Lower leg skin (tissue), 4 donors: ENCODE data around the gene CENPP. TPM values are rescaled to one million over a fixed set of nuclear protein-coding genes. Genes with fewer than 3 reads are reported as not detected.

Experiments used
- DNase-seq, 2 donors: peaks; one replicate each; pipeline ENCODE4 v3.0.0-alpha.2; 2019; ENCODE audit warnings: low spot score in 2 of 2
- H3K4me3 ChIP-seq: fragments of 200-600 bp; sonication (generic); 2 replicates; pipeline ENCODE4 v1.5.1; 2017; ENCODE audit warnings: mild to moderate bottlenecking, low read depth; ENCODE audit not compliant: poor library complexity, severe bottlenecking
- CTCF ChIP-seq, 3 donors: fragments of 450-650 bp; IDR thresholded peaks; one replicate each; pipeline ENCODE4 v1.5.1; 2016; ENCODE audit warnings: antibody characterized with exemption in 3 of 3, mild to moderate bottlenecking in 3 of 3, moderate library complexity in 2 of 3
- POLR2A ChIP-seq, 2 donors: fragments of 450-650 bp; IDR thresholded peaks; one replicate each; pipeline ENCODE4 v1.6.1; 2016 to 2017; ENCODE audit warnings: antibody characterized with exemption in 2 of 2, mild to moderate bottlenecking in 1 of 2, moderate library complexity in 1 of 2
- WGBS, 2 donors: methylation state at CpG; one replicate each; pipeline ENCODE4 v1.1.5; 2018; 5-methylcytosine and 5-hydroxymethylcytosine counted together
- intact Hi-C: fragments of 100-400 bp; cut with DNase I; formaldehyde crosslinking; loops from one replicate; pipeline ENCODE4 v1.15.0; 2023; ENCODE audit warnings: low total_unique reads
- total RNA-seq, 4 donors: library from RNA; depleted of rRNA; stranded (reverse); fragments of >200 nt; gene quantifications; one replicate each; pipeline ENCODE4 v1.1.0, GENCODE V29; 2016

Gene CENPP
- total RNA-seq, 4 donors from 2014 or later = 7.8 to 28.8 (median 12.2) TPM

- intact Hi-C loops = no loop called here
- peak in 1 of 2 donors; percentile 42 for DNase-seq
- TF ChIP-seq POLR2A (IDR thresholded peaks at IDR 0.05) = no peak
- no peak for TF ChIP-seq CTCF (IDR thresholded peaks at IDR 0.05)
- WGBS, 2 donors = 72 to 73% methylated on average over 11 of the region's 11 CpGs
- no peak overlapping the region for H3K4me3 ChIP-seq
Observed at GRCh38 chr9:92612816-92613215, 287.1 kb downstream of the CENPP start.

DNA sequence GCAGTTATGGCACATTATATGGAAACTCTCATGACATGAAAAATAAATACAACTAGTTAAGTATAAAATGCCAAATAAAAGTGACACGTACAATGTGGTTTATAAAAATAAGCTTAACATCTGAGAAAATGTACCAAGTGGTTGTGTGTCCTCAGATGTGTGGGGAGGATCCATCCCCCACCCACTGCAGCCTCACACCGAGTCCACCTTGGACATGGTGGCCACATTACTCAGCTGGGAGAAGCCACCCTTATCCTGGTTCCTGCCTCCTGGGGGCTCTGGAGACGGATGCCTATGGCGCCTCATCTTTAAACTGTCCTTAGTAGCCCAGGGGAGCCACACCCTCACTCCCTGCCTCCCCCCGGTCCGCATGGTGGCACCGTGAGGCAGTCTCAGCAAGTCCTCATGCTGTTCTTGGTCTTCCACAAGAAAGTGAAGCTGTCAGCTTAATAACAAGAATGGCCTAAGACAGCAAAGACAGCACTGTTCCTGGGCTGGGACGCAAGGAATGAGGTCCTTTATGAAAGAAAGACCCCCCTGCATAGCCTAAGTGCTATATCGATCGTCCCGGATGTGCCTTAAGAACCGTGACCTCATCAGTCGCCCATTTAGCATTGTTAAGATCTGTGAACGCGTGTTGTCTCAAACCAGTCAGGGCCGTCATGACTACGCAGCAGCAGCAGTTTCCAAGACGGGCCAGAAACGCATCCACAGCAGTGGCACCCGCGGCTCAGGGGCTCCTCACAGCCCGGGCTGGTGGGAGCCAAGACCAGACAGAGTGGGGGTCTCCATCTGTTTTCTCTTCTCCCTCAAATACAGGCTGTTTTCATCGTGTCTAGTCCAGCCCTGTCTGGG, 287.7 kb downstream of the CENPP start:
- no peak for TF ChIP-seq CTCF (IDR thresholded peaks at IDR 0.05)
- no peak for TF ChIP-seq POLR2A (IDR thresholded peaks at IDR 0.05)
- intact Hi-C loops = no loop called here
- 90 to 95% methylated on average over 23 of the region's 23 CpGs for WGBS, 2 donors
- no peak overlapping the region for H3K4me3 ChIP-seq
- peak in 1 of 2 donors; percentile 80 for DNase-seq

DNA sequence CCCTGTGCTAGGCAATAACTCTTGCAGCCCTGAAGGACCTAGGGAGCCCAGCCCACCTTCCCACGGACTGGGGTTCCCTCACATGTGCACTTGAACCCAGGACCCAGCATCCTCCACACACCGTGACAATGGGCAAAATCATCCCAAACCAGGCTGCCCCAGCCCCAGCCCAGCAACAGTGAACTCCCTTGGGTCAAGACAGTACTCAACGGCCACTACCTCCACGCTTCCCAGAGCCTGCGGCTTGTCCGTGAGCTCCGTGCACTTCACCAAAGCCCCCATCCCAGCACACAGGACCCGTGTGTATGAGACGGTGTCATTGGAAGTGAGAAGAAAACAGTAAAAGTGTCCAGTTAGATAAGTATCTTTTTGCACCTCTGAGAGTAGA, 288.4 kb downstream of the CENPP start:
- intact Hi-C loops = no loop called here
- H3K4me3 ChIP-seq = no peak overlapping the region
- peak in 1 of 2 donors; percentile 81 for DNase-seq
- no peak for TF ChIP-seq POLR2A (IDR thresholded peaks at IDR 0.05)
- TF ChIP-seq CTCF (IDR thresholded peaks at IDR 0.05) = no peak
- 92 to 96% methylated on average over 9 of the region's 9 CpGs for WGBS, 2 donors

GRCh38 chr9:92614763-92615461, 289.2 kb downstream of the CENPP start:
- TF ChIP-seq POLR2A (IDR thresholded peaks at IDR 0.05) (no peak), CTCF (IDR thresholded peaks at IDR 0.05) (no peak)
- peak in 1 of 2 donors; percentile 83 for DNase-seq
- WGBS, 2 donors = 70 to 77% methylated on average over 17 of the region's 17 CpGs
- intact Hi-C loops = no loop called here
- H3K4me3 ChIP-seq = no peak overlapping the region

DNA sequence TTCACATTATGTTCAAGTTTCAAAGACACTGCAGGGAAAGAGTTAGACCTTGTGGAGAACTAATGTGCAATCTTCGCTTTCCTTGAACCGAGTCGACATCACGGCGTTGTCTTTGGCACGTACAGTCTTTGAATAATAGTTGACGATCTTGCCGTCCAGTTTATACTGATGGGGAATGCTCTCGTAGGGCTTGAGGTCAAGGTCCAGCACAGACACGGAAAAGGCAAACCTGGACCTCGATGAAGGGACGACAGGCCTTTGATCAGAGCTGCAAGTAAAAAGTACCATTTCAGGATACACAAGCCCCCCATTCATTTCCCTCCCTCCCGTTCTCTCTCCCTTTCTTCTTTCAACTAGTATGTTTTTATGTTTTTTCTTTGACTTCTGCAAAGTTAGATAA, 290.0 kb downstream of the CENPP start:
- H3K4me3 ChIP-seq = no peak overlapping the region
- 89% methylated on average over 13 of the region's 13 CpGs for WGBS, 2 donors
- peak in 1 of 2 donors; percentile 48 for DNase-seq
- TF ChIP-seq POLR2A (IDR thresholded peaks at IDR 0.05) = no peak
- intact Hi-C loops = no loop called here

DNA sequence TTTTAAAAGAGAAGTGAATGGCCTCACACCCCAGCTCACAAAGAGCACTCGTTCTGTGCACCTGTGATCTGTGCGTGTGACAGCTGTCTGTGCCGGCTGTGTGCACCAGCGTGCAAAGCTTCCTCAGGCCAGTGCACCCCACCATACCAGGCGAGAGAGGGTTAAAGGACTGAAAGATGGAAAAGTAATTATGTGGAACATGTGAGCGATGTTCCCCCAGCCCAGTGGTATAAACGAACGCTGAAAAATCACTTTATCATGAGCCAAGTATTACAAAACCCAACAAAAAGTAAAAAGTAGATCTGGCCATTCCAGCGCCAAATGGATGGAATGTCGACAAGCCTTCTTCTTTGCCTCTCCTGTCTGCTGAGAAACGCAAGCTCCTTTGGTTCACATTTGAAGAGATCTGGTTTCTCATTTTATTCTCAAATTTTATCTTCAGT, 290.5 kb downstream of the CENPP start:
- peak in 1 of 2 donors; percentile 66 for DNase-seq
- no peak for TF ChIP-seq POLR2A (IDR thresholded peaks at IDR 0.05)
- TF ChIP-seq CTCF (IDR thresholded peaks at IDR 0.05) = no peak
- 58 to 64% methylated on average over 11 of the region's 11 CpGs for WGBS, 2 donors
- H3K4me3 ChIP-seq = no peak overlapping the region
- intact Hi-C loops = no loop called here
